ENCODE results near the gene CCDC197.

The CCDC197 gene

GRCh38 chr14:94027566-94028449 lies 30.7 kb downstream of the CCDC197 start:
- no peak for DNase-seq

GRCh38 chr14:94028450-94028826 lies 31.3 kb downstream of the CCDC197 start:
- DNase-seq, result no peak

GRCh38 chr14:94029265-94029664 lies 32.2 kb downstream of the CCDC197 start:
- DNase-seq, result no peak

DNA sequence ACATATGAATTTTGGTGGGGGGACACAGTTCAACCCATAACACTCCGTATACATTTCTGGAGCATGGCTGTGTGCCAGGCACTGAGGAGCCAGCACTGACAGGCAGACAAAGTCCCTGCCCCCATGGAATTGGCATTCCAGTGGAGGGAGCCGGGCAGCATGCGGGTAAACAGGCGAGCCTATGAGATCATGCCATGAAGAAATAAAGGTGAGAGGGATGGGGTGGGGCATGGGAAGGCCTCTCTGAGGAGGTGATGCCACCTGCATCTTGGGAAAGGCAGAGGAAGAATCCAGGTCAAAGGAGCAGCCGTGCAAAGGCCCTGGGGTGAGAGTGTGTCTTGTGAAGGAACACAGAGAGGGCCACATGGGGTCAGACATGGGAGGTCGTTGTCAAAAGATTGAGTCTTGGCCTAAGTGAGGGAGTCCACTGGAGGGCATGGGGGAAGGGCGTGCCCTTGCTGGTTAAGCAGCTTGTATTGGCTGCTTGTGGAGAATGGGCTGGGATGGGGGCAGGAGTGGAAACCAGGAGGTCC lies 32.6 kb downstream of the CCDC197 start:
- DNase-seq, result no peak

- no peak for DNase-seq
These were observed 33.5 kb downstream of the CCDC197 start for GRCh38 chr14:94030571-94030970.

GRCh38 chr14:94031161-94031882 lies 34.2 kb downstream of the CCDC197 start:
- DNase-seq, result no peak

- no peak for DNase-seq
These were observed 34.8 kb downstream of the CCDC197 start for GRCh38 chr14:94031883-94032279.

- DNase-seq, result no peak
These were observed 37.8 kb downstream of the CCDC197 start for GRCh38 chr14:94034886-94035285.

DNA sequence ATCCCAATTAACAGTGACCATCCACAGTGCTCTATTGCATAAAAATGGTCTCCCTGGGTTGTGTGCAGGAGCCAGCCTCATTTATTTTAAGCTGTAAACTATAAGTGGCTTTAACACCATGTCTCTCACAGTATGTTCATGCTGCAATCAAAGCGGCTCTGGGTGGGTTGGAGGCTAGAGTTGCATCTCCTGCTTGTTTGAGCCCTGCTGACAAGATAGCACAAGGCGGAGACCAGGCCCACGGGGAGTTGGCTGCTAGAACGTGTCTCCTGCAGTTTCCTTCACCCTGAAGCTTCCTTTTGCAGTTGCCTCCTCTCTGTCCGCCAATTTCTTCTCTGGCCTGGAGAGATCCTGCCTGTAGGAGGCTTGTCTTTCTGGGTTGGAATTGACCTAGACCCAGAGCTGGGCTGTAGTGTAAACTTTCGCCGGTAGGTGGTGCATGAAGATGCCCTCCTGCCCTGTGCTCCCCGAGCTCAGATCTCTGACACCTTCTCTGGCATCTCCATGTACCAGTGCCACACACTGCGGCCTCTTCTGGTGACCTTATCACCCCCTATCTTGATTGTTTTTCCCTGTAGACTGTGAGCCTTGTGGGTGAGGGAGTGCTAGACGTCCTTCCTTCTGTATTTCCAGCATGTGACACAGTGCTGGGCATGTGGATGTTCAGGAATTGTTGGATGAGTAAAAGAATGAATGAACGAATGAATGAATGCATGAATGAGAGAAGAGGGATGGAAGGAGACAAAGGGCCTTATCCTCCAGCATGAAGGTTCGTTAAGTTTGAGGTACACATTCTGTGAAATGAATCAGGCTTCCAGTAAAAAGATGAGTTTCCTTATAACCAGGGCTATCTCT lies 39.4 kb downstream of the CCDC197 start:
- DNase-seq, result peak; percentile 86

- no peak for DNase-seq
These were observed 40.9 kb downstream of the CCDC197 start for GRCh38 chr14:94037954-94038353.

DNA sequence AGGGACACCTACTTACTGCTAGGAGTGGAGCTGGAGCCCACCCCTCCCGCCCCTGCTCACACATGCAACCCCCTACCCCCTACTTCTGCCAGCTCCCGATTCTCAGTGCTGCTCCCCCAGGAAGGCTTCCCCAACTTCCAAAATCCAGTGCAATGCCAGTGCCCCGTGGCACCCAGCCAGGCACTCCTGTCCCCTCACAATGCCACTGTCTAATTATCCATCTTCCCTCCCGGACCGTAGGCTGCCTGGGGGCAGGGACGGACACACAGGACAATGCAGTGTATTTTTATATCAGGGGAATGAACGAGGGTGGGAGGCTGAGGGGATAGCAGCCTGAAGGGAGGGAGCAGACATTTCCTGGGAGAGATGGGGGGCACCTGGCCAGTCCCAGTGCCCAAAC lies 41.4 kb downstream of the CCDC197 start:
- no peak for DNase-seq

DNA sequence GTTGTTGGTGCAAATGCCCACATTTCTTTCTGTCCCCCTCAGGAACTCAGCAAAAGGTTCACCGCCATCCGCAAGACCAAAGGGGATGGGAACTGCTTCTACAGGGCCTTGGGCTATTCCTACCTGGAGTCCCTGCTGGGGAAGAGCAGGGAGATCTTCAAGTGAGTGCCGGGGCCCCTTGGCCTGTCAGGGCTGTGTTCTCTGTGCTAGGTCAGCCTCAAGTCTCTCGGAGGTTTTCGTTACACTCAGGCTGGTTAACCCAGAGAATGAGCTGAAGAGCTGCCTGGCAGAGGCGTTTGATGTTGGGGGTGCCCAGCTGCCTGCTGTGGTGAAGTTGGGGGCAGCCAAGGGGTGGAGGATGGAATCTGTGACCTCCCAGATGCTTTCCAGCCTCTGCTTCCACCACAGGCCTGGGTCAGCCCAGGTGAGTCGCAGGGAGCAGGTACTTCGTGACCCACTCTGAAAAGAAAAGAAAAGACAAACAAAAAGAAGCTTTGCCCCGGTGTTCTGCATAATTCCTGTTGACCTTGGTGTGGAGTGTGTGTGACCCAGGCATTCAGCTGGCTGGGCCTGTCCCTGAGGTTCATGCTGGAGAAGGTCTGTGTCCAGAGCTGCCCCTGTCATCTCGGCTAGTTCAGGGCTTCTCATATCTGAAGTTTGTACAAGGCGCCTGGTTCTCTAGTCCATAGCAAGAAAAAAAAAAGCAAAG lies 42.0 kb downstream of the CCDC197 start:
- DNase-seq, result no peak

- no peak for DNase-seq
These were observed 43.1 kb downstream of the CCDC197 start for GRCh38 chr14:94040247-94040646.

GRCh38 chr14:94040796-94041195 lies 43.7 kb downstream of the CCDC197 start:
- no peak for DNase-seq

DNA sequence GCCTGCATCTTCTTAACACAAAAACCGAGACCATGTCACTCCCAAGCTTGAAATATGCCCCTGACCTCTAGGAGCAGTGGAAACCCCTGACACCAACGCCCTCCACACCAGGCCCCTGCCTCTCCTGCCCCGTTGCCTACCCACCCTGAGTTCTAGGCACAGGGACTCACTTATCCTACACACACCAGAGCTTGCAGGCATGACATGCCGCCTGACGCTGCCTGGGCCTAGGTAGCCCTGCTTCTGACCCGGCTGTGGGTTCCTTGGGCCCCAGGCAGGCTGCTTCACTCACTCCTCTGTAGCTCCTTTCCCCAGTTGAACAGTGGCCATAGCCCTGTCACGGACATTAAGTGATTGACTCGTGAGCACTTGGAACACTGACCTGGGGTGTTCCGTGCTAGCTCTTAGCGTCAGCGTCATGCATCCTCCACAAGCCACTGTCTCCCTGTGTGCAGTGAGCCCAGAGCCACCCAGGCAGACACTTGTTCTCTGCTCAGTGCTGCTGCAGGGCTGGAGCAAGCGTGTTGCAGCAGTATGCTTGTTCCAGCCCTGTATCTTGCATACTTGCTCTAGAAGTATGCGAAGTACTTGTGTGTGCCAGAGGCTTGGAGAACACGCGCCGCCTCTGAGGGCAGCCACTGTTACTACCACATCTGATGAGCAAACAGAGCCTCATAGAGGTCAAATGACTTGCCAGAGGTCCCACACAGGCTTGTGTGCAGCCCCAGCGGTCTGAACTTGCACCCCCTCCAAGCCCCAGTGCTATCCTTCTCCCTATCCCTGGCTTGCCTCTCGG lies 44.6 kb downstream of the CCDC197 start:
- no peak for DNase-seq

DNA sequence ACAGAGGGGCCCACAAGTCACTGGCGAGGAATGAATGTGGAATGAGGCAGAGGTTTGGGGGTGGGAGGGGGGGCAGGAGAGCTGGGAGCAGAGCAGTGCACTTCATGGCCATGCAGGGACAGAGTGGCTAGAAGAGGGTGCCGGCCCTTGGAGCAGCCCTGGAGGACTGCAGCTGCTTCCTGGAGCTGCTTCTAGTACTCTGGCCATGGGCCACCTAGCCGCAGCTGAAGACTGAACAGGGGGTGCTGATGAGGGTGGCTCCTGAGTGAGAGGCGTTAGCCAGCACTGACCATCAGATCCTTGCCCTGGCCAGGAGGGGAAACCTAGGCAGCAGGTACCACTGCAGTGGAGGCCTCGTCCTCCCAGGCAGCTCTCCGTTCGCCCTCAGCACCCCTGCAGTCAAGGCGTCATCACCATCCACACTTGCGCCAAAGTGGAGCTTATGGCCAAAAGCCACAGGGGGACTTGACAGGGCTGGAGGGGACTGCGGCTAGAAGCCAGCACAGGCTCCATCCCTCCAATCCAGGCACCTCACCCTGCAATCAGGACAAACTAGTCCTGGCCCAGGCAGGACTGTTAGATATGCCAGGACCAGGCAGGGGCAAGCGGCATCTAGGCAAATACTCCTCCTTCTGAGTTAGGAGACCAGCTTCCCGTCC lies 45.5 kb downstream of the CCDC197 start:
- no peak for DNase-seq

- no peak for DNase-seq
These were observed 46.1 kb downstream of the CCDC197 start for GRCh38 chr14:94043111-94043755.

GRCh38 chr14:94043756-94044475 lies 46.8 kb downstream of the CCDC197 start:
- no peak for DNase-seq

- no peak for DNase-seq
These were observed 47.5 kb downstream of the CCDC197 start for GRCh38 chr14:94044476-94045091.
